Neural cell (in vitro differentiated cells): ENCODE measurements around the gene ATP9B.

Experiments used
- CTCF ChIP-seq: fragments of 450-650 bp; IDR thresholded peaks from 2 replicates; pipeline ENCODE4 v1.5.1; 2014; ENCODE audit warnings: antibody characterized with exemption, mild to moderate bottlenecking, moderate library complexity; ENCODE audit not compliant: poor library complexity, severe bottlenecking
- POLR2AphosphoS5 ChIP-seq: IDR thresholded peaks from 2 replicates; pipeline ENCODE4 v1.6.1; 2012
- REST ChIP-seq: IDR thresholded peaks from 2 replicates; pipeline ENCODE4 v1.6.1; 2012; ENCODE audit warnings: borderline replicate concordance

DNA sequence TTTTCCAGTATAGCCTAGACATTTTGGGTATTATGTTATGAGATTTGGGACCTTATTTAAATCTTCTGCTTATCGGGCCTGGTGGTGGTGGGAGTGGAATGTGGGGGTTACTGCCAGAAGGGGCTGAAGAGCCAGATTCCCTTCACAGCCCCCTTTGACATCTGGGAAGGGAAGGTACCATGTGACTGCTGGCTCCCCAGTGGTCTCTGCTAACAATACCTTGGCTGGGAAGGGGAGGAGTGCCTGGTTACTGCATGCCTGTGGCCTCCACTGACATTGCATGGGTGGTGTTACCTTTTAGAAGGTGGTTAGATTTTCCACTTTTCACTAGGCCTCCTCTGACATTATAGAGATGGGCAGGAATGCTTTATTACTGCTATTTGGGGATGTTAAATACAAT is 8.0 kb downstream of the ATP9B start:
- TF ChIP-seq CTCF, result no peak
- TF ChIP-seq REST, result no peak
- TF ChIP-seq POLR2AphosphoS5, result no peak
